Measurements from ENCODE around the gene MAEA. TPM values are rescaled to one million over a fixed set of nuclear protein-coding genes. Genes with fewer than 3 reads are reported as not detected.

The MAEA gene
- total RNA-seq (2014; rRNA removed; shearing (Covaris generic)) (53.4 and 85.0 TPM in 2 replicates), polyA plus RNA-seq (2016; fragmentation: Nextera tagmentation; extraction: Ambion mirVana) (57.3 and 61.6 TPM in 2 replicates)

DNA sequence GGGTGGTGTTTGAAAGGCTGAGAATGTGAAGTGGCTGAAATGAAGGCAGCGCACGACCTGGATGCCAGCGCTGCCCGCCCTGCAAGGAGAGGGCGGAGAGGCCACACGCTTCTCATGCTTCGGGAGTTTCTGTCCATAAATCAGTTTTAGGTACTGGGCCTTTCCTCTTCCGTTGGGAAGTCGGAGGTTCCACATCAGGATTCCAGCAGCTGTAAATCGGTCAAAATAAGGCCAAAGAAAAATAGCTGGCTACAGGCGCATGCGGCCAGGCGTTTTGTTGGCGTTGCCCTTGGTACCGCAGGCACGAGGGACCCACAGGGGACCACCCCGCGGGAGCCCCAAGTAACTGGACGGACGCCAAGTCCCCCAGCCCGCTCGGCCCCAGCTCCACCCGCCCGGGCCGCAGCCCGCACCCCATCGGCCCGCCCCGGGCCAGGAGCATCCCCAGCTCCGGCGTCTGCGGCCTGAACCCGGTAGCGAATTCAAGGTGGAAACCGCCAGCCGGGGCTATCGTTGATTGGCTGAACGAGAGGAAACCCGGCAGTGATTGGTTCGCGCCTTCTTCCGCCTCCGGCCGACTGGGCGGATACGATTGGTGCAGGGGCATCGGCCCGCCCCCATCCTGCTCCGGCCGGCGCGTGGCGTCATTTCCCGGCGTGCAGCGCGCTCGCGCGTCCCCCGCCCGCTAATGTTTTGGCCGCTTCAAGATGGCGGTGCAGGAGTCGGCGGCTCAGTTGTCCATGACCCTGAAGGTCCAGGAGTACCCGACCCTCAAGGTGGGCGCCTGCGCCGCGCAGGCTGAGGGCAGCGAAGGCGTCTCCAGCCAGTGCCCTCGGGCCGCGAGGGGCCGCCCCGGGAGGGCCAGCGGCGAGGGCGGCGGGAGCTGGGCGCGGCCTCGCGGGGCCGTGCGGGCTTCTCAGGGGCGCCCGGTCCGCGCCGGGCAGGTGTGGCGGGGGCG is at the start of gene MAEA:
TSS of gene MAEA (plus strand) at position 685 of the 958 bp plus-strand sequence. CDS start at position 708, 23 bp downstream.
- no peak for TF ChIP-seq EZH2 (IDR thresholded peaks at IDR 0.05; ENCODE audit: insufficient read depth, poor library complexity, severe bottlenecking)
- no peak for TF ChIP-seq EZH2phosphoT487 (IDR thresholded peaks at IDR 0.05; ENCODE audit: insufficient read depth, low read depth)

DNA sequence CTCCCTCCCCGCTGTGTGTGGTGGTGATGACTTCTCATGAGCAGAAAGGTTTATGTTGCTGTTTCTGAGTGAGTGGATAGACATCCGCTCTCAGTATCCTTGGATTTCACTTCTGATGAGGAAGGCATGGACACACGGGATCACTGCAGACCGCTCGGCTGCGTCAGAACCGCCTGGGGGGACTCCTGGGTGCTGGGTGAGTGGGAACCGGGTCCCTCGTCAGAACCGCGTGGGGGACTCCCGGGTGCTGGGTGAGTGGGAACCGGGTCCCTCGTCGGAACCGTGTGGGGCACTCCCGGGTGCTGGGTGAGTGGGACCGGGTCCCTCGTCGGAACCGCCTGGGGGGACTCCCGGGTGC is 49.8 kb upstream of the MAEA start:
- H3K4me3 ChIP-seq: no peak overlapping the region
- in situ Hi-C loops (cut with MboI): no loop called here
- H4K20me1 ChIP-seq (ENCODE audit: insufficient read depth): peaks cover 6% of the 10 kb centered on the region; the same call in 1 of the 2 replicates
- peaks cover 84% of the 10 kb centered on the region for H3K79me2 ChIP-seq (ENCODE audit: insufficient read depth)
- H3K4me1 ChIP-seq (ENCODE audit: insufficient read depth): no peaks in the 10 kb centered on the region
- no peak overlapping the region for H3K4me2 ChIP-seq (ENCODE audit: unreplicated experiment)
- TF ChIP-seq EZH2phosphoT487 (IDR thresholded peaks at IDR 0.05; ENCODE audit: insufficient read depth, low read depth) (no peak), EZH2 (IDR thresholded peaks at IDR 0.05; ENCODE audit: insufficient read depth, poor library complexity, severe bottlenecking) (no peak)
- H3K9me3 ChIP-seq (ENCODE audit: low read depth): no peaks in the 10 kb centered on the region
- 96 to 97% methylated on average over 12 to 22 of the region's 22 CpGs for WGBS, 2 experiments (ENCODE audit: low coverage in 1 of 2, low lambda C conversion rate in 2 of 2, missing lambda C conversion rate in 2 of 2)
- H3K9ac ChIP-seq: no peak overlapping the region
- H3K27me3 ChIP-seq (replicated peaks; ENCODE audit: insufficient read depth): no peaks in the 10 kb centered on the region
- H3F3A ChIP-seq (ENCODE audit: insufficient read depth): no peaks in the 10 kb centered on the region
- H3K36me3 ChIP-seq (ENCODE audit: low read depth): peaks cover 3% of the 10 kb centered on the region; the same call in 1 of the 2 replicates
- H3K9me2 ChIP-seq (ENCODE audit: insufficient read depth): no peaks in the 10 kb centered on the region
- H2AFZ ChIP-seq: no peak overlapping the region
- no peak for DNase-seq
- no peak overlapping the region for H3K27ac ChIP-seq

More for the DNA sequence above, at the start of gene MAEA:
- H3K79me2 ChIP-seq (ENCODE audit: insufficient read depth): peaks cover 48% of the 10 kb centered on the region
- peak within 1 kb of the TSS; percentile 94 for H3K4me2 ChIP-seq (ENCODE audit: unreplicated experiment)
- H4K20me1 ChIP-seq (ENCODE audit: insufficient read depth): peaks cover 4% of the 10 kb centered on the region; the same call in 1 of the 2 replicates
- H3K9me2 ChIP-seq (ENCODE audit: insufficient read depth): no peaks in the 10 kb centered on the region
- H2AFZ ChIP-seq: peak within 1 kb of the TSS; percentile 84
- 0 to 2% methylated on average over 88 to 91 of the region's 95 CpGs for WGBS, 2 experiments (ENCODE audit: low coverage in 1 of 2, low lambda C conversion rate in 2 of 2, missing lambda C conversion rate in 2 of 2)
- H3F3A ChIP-seq (ENCODE audit: insufficient read depth): peaks cover 6% of the 10 kb centered on the region; the same call in 1 of the 2 replicates
- in situ Hi-C loops (cut with MboI): no loop called here
- peak within 1 kb of the TSS; percentile 83 for H3K4me3 ChIP-seq
- H3K9ac ChIP-seq: peak within 1 kb of the TSS; percentile 84
- H3K36me3 ChIP-seq (ENCODE audit: low read depth): no peaks in the 10 kb centered on the region
- DNase-seq: peak; percentile 99
- H3K9me3 ChIP-seq (ENCODE audit: low read depth): no peaks in the 10 kb centered on the region
- H3K27ac ChIP-seq: peak within 1 kb of the TSS; percentile 74
- peaks cover 15% of the 10 kb centered on the region; the same call in 1 of the 2 replicates for H3K4me1 ChIP-seq (ENCODE audit: insufficient read depth)
- H3K27me3 ChIP-seq (replicated peaks; ENCODE audit: insufficient read depth): no peaks in the 10 kb centered on the region

DNA sequence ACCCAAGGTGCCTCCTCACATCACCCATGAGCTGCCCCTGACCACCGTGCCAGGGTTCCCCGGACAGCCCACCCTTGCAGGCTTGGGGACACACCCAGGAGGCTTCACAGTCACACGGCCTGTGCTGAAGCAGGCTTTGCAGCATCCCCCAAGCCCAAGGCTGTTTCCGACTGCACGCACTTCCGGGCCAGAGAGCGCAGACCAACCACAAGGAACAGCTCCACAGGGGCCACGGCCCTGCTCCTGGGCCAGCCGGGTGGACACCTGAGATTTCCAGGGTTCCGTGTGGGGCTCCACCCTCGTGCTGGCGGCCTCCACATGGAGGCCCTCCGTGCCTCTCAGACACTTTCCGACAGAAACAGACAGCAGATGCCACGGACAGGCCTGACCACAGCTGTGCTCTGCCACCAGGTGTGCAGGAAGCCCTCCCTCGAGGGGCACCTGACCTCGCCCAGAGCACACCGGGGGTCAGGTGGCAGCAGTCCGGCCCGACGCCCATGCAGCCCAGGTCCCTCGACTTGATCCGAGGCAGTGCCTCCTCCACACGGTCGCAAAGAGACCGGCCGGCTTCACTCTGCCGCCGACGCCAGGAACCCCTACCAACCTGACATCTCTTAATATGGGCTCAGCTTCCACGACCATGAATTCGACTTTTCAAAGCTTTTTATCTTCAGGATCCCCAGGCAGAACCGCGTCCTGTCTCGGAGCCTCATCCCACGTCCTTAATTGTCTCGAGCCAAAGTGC is 48.8 kb upstream of the MAEA start:
- Histone ChIP-seq H4K20me1 (ENCODE audit: insufficient read depth) (peaks cover 6% of the 10 kb centered on the region; the same call in 1 of the 2 replicates), H3K27me3 (replicated peaks; ENCODE audit: insufficient read depth) (no peaks in the 10 kb centered on the region), H3K4me2 (ENCODE audit: unreplicated experiment) (no peak overlapping the region), H3F3A (ENCODE audit: insufficient read depth) (no peaks in the 10 kb centered on the region), H3K27ac (no peak overlapping the region), H3K79me2 (ENCODE audit: insufficient read depth) (peaks cover 84% of the 10 kb centered on the region), H3K4me1 (ENCODE audit: insufficient read depth) (0 out of 2 replicates have a peak, but pooled peaks cover under 1% of the 10 kb centered on the region), H3K9me2 (ENCODE audit: insufficient read depth) (no peaks in the 10 kb centered on the region), H2AFZ (no peak overlapping the region), H3K9me3 (ENCODE audit: low read depth) (no peaks in the 10 kb centered on the region), H3K9ac (no peak overlapping the region), H3K36me3 (ENCODE audit: low read depth) (no peaks in the 10 kb centered on the region), H3K4me3 (no peak overlapping the region)
- TF ChIP-seq EZH2phosphoT487 (IDR thresholded peaks at IDR 0.05; ENCODE audit: insufficient read depth, low read depth) (no peak), EZH2 (IDR thresholded peaks at IDR 0.05; ENCODE audit: insufficient read depth, poor library complexity, severe bottlenecking) (no peak)
- in situ Hi-C loops (cut with MboI): no loop called here
- WGBS, 2 experiments (ENCODE audit: low coverage in 1 of 2, low lambda C conversion rate in 2 of 2, missing lambda C conversion rate in 2 of 2): 91 to 92% methylated on average over 37 of the region's 37 CpGs
- no peak for DNase-seq

DNA sequence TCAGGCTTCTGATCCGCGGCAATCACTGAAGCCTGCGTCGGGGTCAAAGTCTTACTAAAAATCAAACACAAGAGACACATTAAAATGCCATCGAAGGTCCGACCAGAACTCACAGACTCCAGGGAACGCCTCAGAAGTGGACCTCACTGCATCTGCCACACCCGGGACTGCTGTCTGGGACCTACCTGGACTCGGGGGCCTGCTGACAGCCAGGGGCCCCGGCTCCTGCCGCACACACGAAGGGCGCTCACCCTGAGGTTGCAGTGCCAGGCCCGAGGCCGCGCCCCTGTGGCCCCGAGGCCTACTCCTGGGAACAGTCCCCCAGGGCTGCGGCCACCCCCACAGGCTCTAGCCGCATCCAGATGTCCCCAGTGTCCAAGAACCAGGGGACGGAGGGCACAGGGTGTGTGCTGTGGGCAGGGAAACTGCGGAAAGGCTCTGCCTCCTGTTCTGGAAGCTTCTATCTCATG is 48.2 kb upstream of the MAEA start:
- no peak for DNase-seq
- H3K27me3 ChIP-seq (replicated peaks; ENCODE audit: insufficient read depth): no peaks in the 10 kb centered on the region
- H3K4me3 ChIP-seq: no peak overlapping the region
- no peaks in the 10 kb centered on the region for H3K36me3 ChIP-seq (ENCODE audit: low read depth)
- 87 to 90% methylated on average over 15 to 21 of the region's 21 CpGs for WGBS, 2 experiments (ENCODE audit: low coverage in 1 of 2, low lambda C conversion rate in 2 of 2, missing lambda C conversion rate in 2 of 2)
- H3K4me1 ChIP-seq (ENCODE audit: insufficient read depth): peaks cover 6% of the 10 kb centered on the region; the same call in 1 of the 2 replicates
- no peak for TF ChIP-seq EZH2phosphoT487 (IDR thresholded peaks at IDR 0.05; ENCODE audit: insufficient read depth, low read depth)
- no peak for TF ChIP-seq EZH2 (IDR thresholded peaks at IDR 0.05; ENCODE audit: insufficient read depth, poor library complexity, severe bottlenecking)
- no peak overlapping the region for H3K4me2 ChIP-seq (ENCODE audit: unreplicated experiment)
- H2AFZ ChIP-seq: no peak overlapping the region
- H4K20me1 ChIP-seq (ENCODE audit: insufficient read depth): peaks cover 6% of the 10 kb centered on the region; the same call in 1 of the 2 replicates
- H3K9me3 ChIP-seq (ENCODE audit: low read depth): no peaks in the 10 kb centered on the region
- no peak overlapping the region for H3K9ac ChIP-seq
- peaks cover 84% of the 10 kb centered on the region for H3K79me2 ChIP-seq (ENCODE audit: insufficient read depth)
- no peak overlapping the region for H3K27ac ChIP-seq
- in situ Hi-C loops (cut with MboI): no loop called here
- no peaks in the 10 kb centered on the region for H3F3A ChIP-seq (ENCODE audit: insufficient read depth)
- H3K9me2 ChIP-seq (ENCODE audit: insufficient read depth): no peaks in the 10 kb centered on the region
